HCT116 (cell line): Measurements from ENCODE around the gene ERC2. TPM values are rescaled to one million over a fixed set of nuclear protein-coding genes. Genes with fewer than 3 reads are reported as not detected.

ENCODE experiments used
- ATAC-seq: fragments of 200-7000 bp; cut with Tn5 transposase; 2 replicates; pipeline ENCODE4 v1.9.1; 2020; ENCODE audit warnings: mild to moderate bottlenecking, moderate library complexity
- BruUV-seq: library from RNA; stranded (reverse); fragments of 400-500 nt; replicated peaks from 2 replicates; lab custom pipeline; 2021; lab: Mats Ljungman, UMichigan
- CTCF ChIA-PET: fragments of 300-600 bp; sonication (Branson Sonifier 250); formaldehyde crosslinking; loops from one replicate; lab custom pipeline; 2021; ENCODE audit warnings: antibody characterized with exemption; lab: Charles Lee
- POLR2A ChIA-PET: fragments of 300-600, 350-600 bp; sonication (Branson Sonifier 250); formaldehyde crosslinking; loops from one replicate; lab custom pipeline; 2021; ENCODE audit warnings: antibody characterized with exemption; lab: Charles Lee
- RAD21 ChIA-PET, 2 experiments: fragments of 300-600 bp; sonication (Branson Sonifier 250); formaldehyde crosslinking; loops; one replicate each; lab custom pipeline; 2023; ENCODE audit warnings: low total read pairs in 2 of 2; ENCODE audit not compliant: uncharacterized antibody in 2 of 2, unreplicated experiment in 2 of 2, low non-redundant PET in 1 of 2; lab: Charles Lee
- DNase-seq: peaks from one replicate; pipeline ENCODE4 v3.0.0-alpha.2; 2010; ENCODE audit warnings: low read depth, low spot score
- H2AFZ ChIP-seq: fragments of 200-600 bp; shearing (Covaris generic), sonication (generic); 2 replicates; pipeline ENCODE4 v1.6.1; 2017; ENCODE audit warnings: low read depth, mixed run types, mixed read lengths, antibody characterized with exemption, low read length; ENCODE audit not compliant: poor library complexity, severe bottlenecking
- H3K27ac ChIP-seq: 2 replicates; pipeline ENCODE4 v1.5.1; 2012; ENCODE audit warnings: low read depth, low read length
- H3K27me3 ChIP-seq: fragments of 200-600 bp; sonication (generic); 2 replicates; pipeline ENCODE4 v1.6.1; 2016; ENCODE audit warnings: mixed run types, low read length, mixed read lengths; ENCODE audit not compliant: insufficient read depth
- H3K36me3 ChIP-seq, 2 experiments: fragments of 200-500 bp in 1 of 2; fragments of 200-600 bp in 1 of 2; sonication (Bioruptor generic) in 1 of 2; sonication (generic) in 1 of 2; 2 replicates each; pipeline versions ENCODE4 v1.5.1 to v1.6.1; 2014 to 2016; ENCODE audit warnings: low read length in 2 of 2, inconsistent platforms in 1 of 2, mixed read lengths in 1 of 2, mixed run types in 1 of 2; ENCODE audit not compliant: insufficient read depth in 2 of 2, control insufficient read depth in 1 of 2
- H3K4me1 ChIP-seq, 2 experiments: fragments of 200-600 bp in 1 of 2; sonication (generic) in 1 of 2; 2 replicates each; pipeline versions ENCODE4 v1.5.1 to v1.6.1; 2012 to 2017; ENCODE audit warnings: low read length in 2 of 2, inconsistent platforms in 1 of 2, mild to moderate bottlenecking in 1 of 2, mixed read lengths in 1 of 2, mixed run types in 1 of 2, moderate library complexity in 1 of 2; ENCODE audit not compliant: insufficient read depth in 2 of 2, control insufficient read depth in 1 of 2
- H3K4me2 ChIP-seq: fragments of 200-600 bp; sonication (generic); 2 replicates; pipeline ENCODE4 v1.6.1; 2017; ENCODE audit warnings: mixed run types, low read length, mixed read lengths
- H3K4me3 ChIP-seq, 2 experiments: fragments of 200-600 bp in 1 of 2; sonication (generic) in 1 of 2; replicated peaks in 1 of 2; 2 replicates each; pipeline ENCODE4 v1.5.1; 2011 to 2016; ENCODE audit warnings: low read length in 2 of 2, control low read depth in 1 of 2, low read depth in 1 of 2, mild to moderate bottlenecking in 1 of 2, mixed read lengths in 1 of 2, mixed run types in 1 of 2
- H3K79me2 ChIP-seq: fragments of 200-600 bp; sonication (generic); 2 replicates; pipeline ENCODE4 v1.6.1; 2017; ENCODE audit warnings: mild to moderate bottlenecking, mixed run types, low read length, moderate library complexity, mixed read lengths; ENCODE audit not compliant: insufficient read depth
- H3K9ac ChIP-seq: fragments of 200-600 bp; sonication (generic); 2 replicates; pipeline ENCODE4 v1.6.1; 2016; ENCODE audit warnings: low read length, mixed read lengths
- H3K9me2 ChIP-seq: fragments of 200-600 bp; sonication (generic), shearing (Covaris generic); 2 replicates; pipeline ENCODE4 v1.6.1; 2017; ENCODE audit warnings: mixed run types, mild to moderate bottlenecking, moderate library complexity; ENCODE audit not compliant: insufficient read depth
- H3K9me3 ChIP-seq, 2 experiments: fragments of 200-500 bp in 1 of 2; fragments of 200-600 bp in 1 of 2; sonication (Bioruptor generic) in 1 of 2; sonication (generic) in 1 of 2; 2 replicates each; pipeline ENCODE4 v1.6.1; 2014 to 2017; ENCODE audit warnings: low read length in 2 of 2, mixed read lengths in 2 of 2, inconsistent platforms in 1 of 2, low read depth in 1 of 2, mild to moderate bottlenecking in 1 of 2, mixed run types in 1 of 2, moderate library complexity in 1 of 2; ENCODE audit not compliant: control insufficient read depth in 1 of 2, insufficient read depth in 1 of 2
- H4K20me1 ChIP-seq: fragments of 200-600 bp; sonication (generic), shearing (Covaris generic); 2 replicates; pipeline ENCODE4 v1.6.1; 2017; ENCODE audit warnings: mixed run types, mild to moderate bottlenecking, moderate library complexity; ENCODE audit not compliant: insufficient read depth
- CBX3 ChIP-seq: IDR thresholded peaks from 2 replicates; pipeline ENCODE4 v1.6.1; 2012; ENCODE audit warnings: low read depth
- CEBPB ChIP-seq: IDR thresholded peaks from 2 replicates; pipeline ENCODE4 v1.6.1; 2012; ENCODE audit warnings: low read depth
- EGR1 ChIP-seq: IDR thresholded peaks from 2 replicates; pipeline ENCODE4 v1.6.1; 2012; ENCODE audit warnings: low read depth
- ELF1 ChIP-seq: IDR thresholded peaks from 2 replicates; pipeline ENCODE4 v1.6.1; 2012; ENCODE audit warnings: low read depth, borderline replicate concordance
- EZH2 ChIP-seq: fragments of 200-600 bp; sonication (generic); IDR thresholded peaks from 2 replicates; pipeline ENCODE4 v1.6.1; 2017; ENCODE audit warnings: antibody characterized with exemption, mixed run types
- EZH2phosphoT487 ChIP-seq: fragments of 200-600 bp; IDR thresholded peaks from 2 replicates; pipeline ENCODE4 v1.6.1; 2018; ENCODE audit warnings: antibody characterized with exemption, borderline replicate concordance
- JUND ChIP-seq: IDR thresholded peaks from 2 replicates; pipeline ENCODE4 v1.6.1; 2012
- RAD21 ChIP-seq: IDR thresholded peaks from 2 replicates; pipeline ENCODE4 v1.6.1; 2012; ENCODE audit warnings: low read depth, mild to moderate bottlenecking
- SRF ChIP-seq: IDR thresholded peaks from 2 replicates; pipeline ENCODE4 v1.6.1; 2012; ENCODE audit warnings: low read depth
- ZFX ChIP-seq: fragments of 450-650 bp; IDR thresholded peaks from 2 replicates; pipeline ENCODE4 v1.6.1; 2017
- ZNF274 ChIP-seq: fragments of 200-500 bp; sonication (Bioruptor generic); IDR thresholded peaks from 2 replicates; pipeline ENCODE4 v1.6.1; 2014; ENCODE audit warnings: mild to moderate bottlenecking, low read depth, low read length, inconsistent platforms
- intact Hi-C: fragments of 100-400 bp; cut with micrococcal nuclease; formaldehyde crosslinking; loops from 2 replicates; pipeline ENCODE4 v1.10.0; 2022
- total RNA-seq: library from RNA; stranded (reverse); gene quantifications from one replicate; pipeline ENCODE4 v1.2.1, GENCODE V29; 2021; ENCODE audit not compliant: unreplicated experiment
- TF ChIP-seq, protein P1 (sequence below), 3 experiments: fragments of 200-600 bp in 1 of 3; sonication (generic) in 1 of 3; IDR thresholded peaks in 2 of 3; conservative IDR thresholded peaks in 1 of 3; 2 replicates each; pipeline ENCODE4 v1.5.1; 2012 to 2017; ENCODE audit warnings: low read depth in 2 of 3, low read length in 2 of 3, antibody characterized with exemption in 1 of 3, borderline replicate concordance in 1 of 3, control low read depth in 1 of 3, mild to moderate bottlenecking in 1 of 3, mixed read lengths in 1 of 3, mixed run types in 1 of 3, moderate library complexity in 1 of 3; ENCODE audit not compliant: insufficient read depth in 1 of 3
- TF ChIP-seq, protein P2 (sequence below): IDR thresholded peaks from 2 replicates; pipeline ENCODE4 v1.6.1; 2012
- TF ChIP-seq, protein P3 (sequence below): IDR thresholded peaks from 2 replicates; pipeline ENCODE4 v1.6.1; 2012; ENCODE audit warnings: low read depth

ERC2 gene
- total RNA-seq, 1 experiment from 2014 or later = not detected

DNA sequence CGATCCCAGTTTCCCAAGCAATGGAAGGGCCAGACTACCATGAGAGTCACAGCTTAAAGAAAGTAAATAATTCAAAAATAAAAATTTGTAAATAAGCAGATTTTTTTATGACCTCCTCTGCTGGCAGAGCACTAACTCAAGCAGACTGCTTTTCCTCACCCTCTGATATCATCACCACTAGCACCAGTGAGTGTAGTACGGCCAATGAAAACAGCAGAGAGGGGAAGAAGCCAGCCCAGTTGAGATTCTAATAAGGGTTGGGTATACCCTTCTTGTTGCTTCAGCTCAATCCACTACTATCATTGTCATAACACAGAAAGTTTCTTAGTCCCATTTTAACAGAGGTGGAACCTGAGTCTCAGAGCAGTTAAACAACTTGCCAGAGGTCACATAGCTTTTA lies 193.1 kb downstream of the ERC2 start:
- Histone ChIP-seq H3K4me3 (no peak overlapping the region), H4K20me1 (no peaks in the 10 kb centered on the region), H3K9ac (no peak overlapping the region), H2AFZ (no peak overlapping the region), H3K36me3 (no peaks in the 10 kb centered on the region), H3K4me1 (no peaks in the 10 kb centered on the region), H3K9me3 (no peaks in the 10 kb centered on the region), H3K27me3 (no peaks in the 10 kb centered on the region; the same call in 1 of the 2 replicates), H3K27ac (no peak overlapping the region), H3K4me2 (no peak overlapping the region), H3K79me2 (no peaks in the 10 kb centered on the region), H3K9me2 (no peaks in the 10 kb centered on the region)
- TF ChIP-seq, protein P1, sequence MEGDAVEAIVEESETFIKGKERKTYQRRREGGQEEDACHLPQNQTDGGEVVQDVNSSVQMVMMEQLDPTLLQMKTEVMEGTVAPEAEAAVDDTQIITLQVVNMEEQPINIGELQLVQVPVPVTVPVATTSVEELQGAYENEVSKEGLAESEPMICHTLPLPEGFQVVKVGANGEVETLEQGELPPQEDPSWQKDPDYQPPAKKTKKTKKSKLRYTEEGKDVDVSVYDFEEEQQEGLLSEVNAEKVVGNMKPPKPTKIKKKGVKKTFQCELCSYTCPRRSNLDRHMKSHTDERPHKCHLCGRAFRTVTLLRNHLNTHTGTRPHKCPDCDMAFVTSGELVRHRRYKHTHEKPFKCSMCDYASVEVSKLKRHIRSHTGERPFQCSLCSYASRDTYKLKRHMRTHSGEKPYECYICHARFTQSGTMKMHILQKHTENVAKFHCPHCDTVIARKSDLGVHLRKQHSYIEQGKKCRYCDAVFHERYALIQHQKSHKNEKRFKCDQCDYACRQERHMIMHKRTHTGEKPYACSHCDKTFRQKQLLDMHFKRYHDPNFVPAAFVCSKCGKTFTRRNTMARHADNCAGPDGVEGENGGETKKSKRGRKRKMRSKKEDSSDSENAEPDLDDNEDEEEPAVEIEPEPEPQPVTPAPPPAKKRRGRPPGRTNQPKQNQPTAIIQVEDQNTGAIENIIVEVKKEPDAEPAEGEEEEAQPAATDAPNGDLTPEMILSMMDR (IDR thresholded peaks at IDR 0.05 in 2 of 3, conservative IDR thresholded peaks at IDR 0.05 in 1 of 3; ENCODE audit: borderline replicate concordance in 1 of 3, insufficient read depth in 1 of 3, low read depth in 2 of 3, low read length in 2 of 3) = no peak
- TF ChIP-seq EGR1 (no peak), RAD21 (no peak), CBX3 (no peak), SRF (no peak)
- TF ChIP-seq, protein P2, sequence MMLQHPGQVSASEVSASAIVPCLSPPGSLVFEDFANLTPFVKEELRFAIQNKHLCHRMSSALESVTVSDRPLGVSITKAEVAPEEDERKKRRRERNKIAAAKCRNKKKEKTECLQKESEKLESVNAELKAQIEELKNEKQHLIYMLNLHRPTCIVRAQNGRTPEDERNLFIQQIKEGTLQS = no peak
- ChIA-PET CTCF (no interaction called here), RAD21 (interaction anchor here in 1 of 2 experiments (0.6 kb wide), 1 partner anchor 546 kb away, joined by 3 read pairs; no protein-coding TSS in a partner anchor), POLR2A (no interaction called here)
- no TSS peak for BruUV-seq
- intact Hi-C loops = no loop called here
- no peak for ATAC-seq
- no peak for DNase-seq

DNA sequence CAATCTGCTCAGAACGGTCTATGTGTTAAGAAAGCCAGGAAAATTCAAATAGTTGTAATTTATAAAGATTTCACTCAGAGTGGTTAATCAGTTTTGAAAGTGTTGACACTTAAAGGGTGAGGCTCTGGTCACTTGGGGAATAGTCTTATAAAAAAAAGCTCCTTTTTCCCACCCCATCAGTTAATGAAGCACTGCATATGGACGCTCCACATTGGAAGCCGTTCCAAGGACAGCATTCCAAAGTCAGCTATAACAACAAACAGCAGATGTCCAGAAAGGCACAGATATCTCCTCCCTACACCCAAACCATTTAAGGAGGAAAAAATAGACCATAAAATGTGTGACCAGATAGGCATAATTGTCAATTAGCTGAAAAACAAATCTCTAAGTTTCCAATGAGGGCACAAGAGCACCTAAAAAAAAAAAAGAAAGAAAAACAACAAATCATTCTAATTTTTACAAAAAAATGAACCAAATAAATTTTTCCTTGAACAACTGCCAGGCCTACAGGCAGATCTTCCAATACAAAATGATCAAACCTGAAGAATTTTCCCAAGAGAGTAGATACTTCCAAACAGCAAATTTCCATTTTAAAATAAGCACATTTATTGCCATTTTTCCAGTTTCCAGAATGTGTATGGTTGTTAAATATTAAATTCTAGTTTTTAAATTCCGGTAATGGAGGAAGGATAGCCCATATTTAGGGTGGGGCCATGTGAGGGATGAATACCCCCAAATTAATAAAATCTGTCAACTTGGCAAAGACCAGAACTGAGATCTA lies 198.3 kb downstream of the ERC2 start:
- no peaks in the 10 kb centered on the region for H3K36me3 ChIP-seq
- ChIA-PET CTCF (no interaction called here), RAD21 (no interaction called here), POLR2A (no interaction called here)
- H3K9ac ChIP-seq = no peak overlapping the region
- H3K9me2 ChIP-seq = no peaks in the 10 kb centered on the region
- DNase-seq (no peak), ATAC-seq (no peak)
- no peak overlapping the region for H2AFZ ChIP-seq
- no peak overlapping the region for H3K4me2 ChIP-seq
- H3K9me3 ChIP-seq = no peaks in the 10 kb centered on the region
- no peak overlapping the region for H3K4me3 ChIP-seq
- no peaks in the 10 kb centered on the region for H4K20me1 ChIP-seq
- no peaks in the 10 kb centered on the region for H3K4me1 ChIP-seq
- no peaks in the 10 kb centered on the region for H3K79me2 ChIP-seq
- intact Hi-C loops = no loop called here
- no TSS peak for BruUV-seq
- H3K27ac ChIP-seq = no peak overlapping the region
- no peaks in the 10 kb centered on the region for H3K27me3 ChIP-seq
- TF ChIP-seq ZNF274 (no peak), ELF1 (no peak), EZH2 (no peak), CEBPB (no peak), ZFX (no peak), EZH2phosphoT487 (no peak), RAD21 (no peak), JUND (no peak)
- TF ChIP-seq, protein P2 = no peak
- TF ChIP-seq, protein P3, sequence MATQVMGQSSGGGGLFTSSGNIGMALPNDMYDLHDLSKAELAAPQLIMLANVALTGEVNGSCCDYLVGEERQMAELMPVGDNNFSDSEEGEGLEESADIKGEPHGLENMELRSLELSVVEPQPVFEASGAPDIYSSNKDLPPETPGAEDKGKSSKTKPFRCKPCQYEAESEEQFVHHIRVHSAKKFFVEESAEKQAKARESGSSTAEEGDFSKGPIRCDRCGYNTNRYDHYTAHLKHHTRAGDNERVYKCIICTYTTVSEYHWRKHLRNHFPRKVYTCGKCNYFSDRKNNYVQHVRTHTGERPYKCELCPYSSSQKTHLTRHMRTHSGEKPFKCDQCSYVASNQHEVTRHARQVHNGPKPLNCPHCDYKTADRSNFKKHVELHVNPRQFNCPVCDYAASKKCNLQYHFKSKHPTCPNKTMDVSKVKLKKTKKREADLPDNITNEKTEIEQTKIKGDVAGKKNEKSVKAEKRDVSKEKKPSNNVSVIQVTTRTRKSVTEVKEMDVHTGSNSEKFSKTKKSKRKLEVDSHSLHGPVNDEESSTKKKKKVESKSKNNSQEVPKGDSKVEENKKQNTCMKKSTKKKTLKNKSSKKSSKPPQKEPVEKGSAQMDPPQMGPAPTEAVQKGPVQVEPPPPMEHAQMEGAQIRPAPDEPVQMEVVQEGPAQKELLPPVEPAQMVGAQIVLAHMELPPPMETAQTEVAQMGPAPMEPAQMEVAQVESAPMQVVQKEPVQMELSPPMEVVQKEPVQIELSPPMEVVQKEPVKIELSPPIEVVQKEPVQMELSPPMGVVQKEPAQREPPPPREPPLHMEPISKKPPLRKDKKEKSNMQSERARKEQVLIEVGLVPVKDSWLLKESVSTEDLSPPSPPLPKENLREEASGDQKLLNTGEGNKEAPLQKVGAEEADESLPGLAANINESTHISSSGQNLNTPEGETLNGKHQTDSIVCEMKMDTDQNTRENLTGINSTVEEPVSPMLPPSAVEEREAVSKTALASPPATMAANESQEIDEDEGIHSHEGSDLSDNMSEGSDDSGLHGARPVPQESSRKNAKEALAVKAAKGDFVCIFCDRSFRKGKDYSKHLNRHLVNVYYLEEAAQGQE = no peak
